Stimulated activated CD4-positive, alpha-beta T cell treated with anti-CD3 and anti-CD28 coated beads, TNF-alpha, amount 100 ng/mL, for 1 hour (primary cell): ENCODE measurements around the gene FAM8A1.

Source experiments
- DNase-seq, 3 donors: peaks; one replicate each; pipeline ENCODE4 v3.0.0-alpha.2; 2020; ENCODE audit warnings: low read depth in 3 of 3, low spot score in 1 of 3

The FAM8A1 gene

GRCh38 chr6:17653198-17653882, 53.2 kb downstream of the FAM8A1 start:
- DNase-seq: no peak

GRCh38 chr6:17656092-17656491, 56.0 kb downstream of the FAM8A1 start:
- DNase-seq: no peak

- DNase-seq: no peak
Observed at GRCh38 chr6:17656644-17657043, 56.5 kb downstream of the FAM8A1 start.
